Fibroblast of lung (primary cell): Measurements from ENCODE around the gene PVALB. TPM values are rescaled to one million over a fixed set of nuclear protein-coding genes. Genes with fewer than 3 reads are reported as not detected.

Experiments used
- DNase-seq, 2 donors: peaks; one replicate each; pipeline versions ENCODE4 v3.0.0 to v3.0.0-alpha.2; 2010; ENCODE audit warnings: low read depth in 2 of 2
- H2AFZ ChIP-seq: 2 replicates; pipeline ENCODE4 v1.5.1; 2012; ENCODE audit warnings: low read length, control low read depth, inconsistent platforms
- H3K27ac ChIP-seq: 2 replicates; pipeline ENCODE4 v1.5.1; 2011; ENCODE audit warnings: low read length, control low read depth; ENCODE audit not compliant: insufficient read depth
- H3K27me3 ChIP-seq: 2 replicates; pipeline ENCODE4 v1.5.1; 2011; ENCODE audit warnings: mild to moderate bottlenecking, low read length; ENCODE audit not compliant: control insufficient read depth, insufficient read depth
- H3K36me3 ChIP-seq: 2 replicates; pipeline ENCODE4 v1.5.1; 2011; ENCODE audit warnings: low read length; ENCODE audit not compliant: control insufficient read depth, insufficient read depth
- H3K4me1 ChIP-seq: 2 replicates; pipeline ENCODE4 v1.5.1; 2011; ENCODE audit warnings: low read length; ENCODE audit not compliant: control insufficient read depth, insufficient read depth; ENCODE audit errors: extremely low read depth
- H3K4me2 ChIP-seq: 2 replicates; pipeline ENCODE4 v1.5.1; 2011; ENCODE audit warnings: low read length, control low read depth; ENCODE audit not compliant: insufficient read depth; ENCODE audit errors: extremely low read depth
- H3K4me3 ChIP-seq, 4 experiments: fragments of 200-600 bp in 1 of 4; sonication (generic) in 1 of 4; replicated peaks in 1 of 4; 2 replicates each; pipeline ENCODE4 v1.5.1; 2011 to 2016; ENCODE audit warnings: low read length in 4 of 4, low read depth in 3 of 4, mild to moderate bottlenecking in 3 of 4, control low read depth in 2 of 4, inconsistent platforms in 1 of 4, mixed read lengths in 1 of 4; ENCODE audit not compliant: insufficient read depth in 1 of 4; ENCODE audit errors: control extremely low read depth in 1 of 4
- H3K79me2 ChIP-seq: 2 replicates; pipeline ENCODE4 v1.5.1; 2012; ENCODE audit warnings: mild to moderate bottlenecking, low read length, inconsistent platforms; ENCODE audit not compliant: control insufficient read depth, insufficient read depth
- H3K9ac ChIP-seq: 2 replicates; pipeline ENCODE4 v1.5.1; 2011; ENCODE audit warnings: mild to moderate bottlenecking, low read length, control low read depth; ENCODE audit not compliant: insufficient read depth
- H3K9me3 ChIP-seq: 2 replicates; pipeline ENCODE4 v1.5.1; 2012; ENCODE audit warnings: low read depth, low read length; ENCODE audit not compliant: control insufficient read depth, insufficient read depth
- H4K20me1 ChIP-seq: 2 replicates; pipeline ENCODE4 v1.5.1; 2011; ENCODE audit warnings: low read length; ENCODE audit not compliant: control insufficient read depth, insufficient read depth; ENCODE audit errors: extremely low read depth
- EZH2 ChIP-seq: IDR thresholded peaks from 2 replicates; pipeline ENCODE4 v1.5.1; 2012; ENCODE audit warnings: low read length, control low read depth, mild to moderate bottlenecking; ENCODE audit errors: missing control alignments
- polyA plus RNA-seq, 2 donors: library from polyadenylated mRNA; depleted of rRNA in 1 of 2; stranded (reverse) in 1 of 2; unstranded in 1 of 2; fragments of >200 nt; gene quantifications; 2 replicates each; pipeline ENCODE4 v1.2.1, GENCODE V29; 2011 to 2012; ENCODE audit warnings: missing spikeins in 1 of 2
- total RNA-seq: library from RNA; depleted of rRNA; stranded (reverse); fragments of >200 nt; gene quantifications from 2 replicates; pipeline ENCODE4 v1.2.1, GENCODE V29; 2014
- TF ChIP-seq, protein P1 (sequence below), 2 donors: IDR thresholded peaks in 1 of 2; conservative IDR thresholded peaks in 1 of 2; 1 replicate in 1 of 2; 2 replicates in 1 of 2; pipeline ENCODE4 v1.5.1; 2011 to 2012; ENCODE audit warnings: low read length in 2 of 2, control low read depth in 1 of 2, inconsistent platforms in 1 of 2, low read depth in 1 of 2, mild to moderate bottlenecking in 1 of 2

The PVALB gene
- total and polyA plus RNA-seq, 2 donors (not counting 1 experiment from before 2014, with no cell fraction given), result not detected

- Histone ChIP-seq H3K4me1 (no peaks in the 10 kb centered on the region), H3K4me3 (no peak overlapping the region), H3K79me2 (no peaks in the 10 kb centered on the region), H3K36me3 (no peaks in the 10 kb centered on the region), H4K20me1 (no peaks in the 10 kb centered on the region), H3K27ac (no peak overlapping the region), H3K9ac (no peak overlapping the region), H3K9me3 (no peaks in the 10 kb centered on the region), H2AFZ (no peak overlapping the region), H3K27me3 (peaks cover 31% of the 10 kb centered on the region), H3K4me2 (no peak overlapping the region)
- TF ChIP-seq EZH2, result peak; percentile 14
- TF ChIP-seq, protein P1, sequence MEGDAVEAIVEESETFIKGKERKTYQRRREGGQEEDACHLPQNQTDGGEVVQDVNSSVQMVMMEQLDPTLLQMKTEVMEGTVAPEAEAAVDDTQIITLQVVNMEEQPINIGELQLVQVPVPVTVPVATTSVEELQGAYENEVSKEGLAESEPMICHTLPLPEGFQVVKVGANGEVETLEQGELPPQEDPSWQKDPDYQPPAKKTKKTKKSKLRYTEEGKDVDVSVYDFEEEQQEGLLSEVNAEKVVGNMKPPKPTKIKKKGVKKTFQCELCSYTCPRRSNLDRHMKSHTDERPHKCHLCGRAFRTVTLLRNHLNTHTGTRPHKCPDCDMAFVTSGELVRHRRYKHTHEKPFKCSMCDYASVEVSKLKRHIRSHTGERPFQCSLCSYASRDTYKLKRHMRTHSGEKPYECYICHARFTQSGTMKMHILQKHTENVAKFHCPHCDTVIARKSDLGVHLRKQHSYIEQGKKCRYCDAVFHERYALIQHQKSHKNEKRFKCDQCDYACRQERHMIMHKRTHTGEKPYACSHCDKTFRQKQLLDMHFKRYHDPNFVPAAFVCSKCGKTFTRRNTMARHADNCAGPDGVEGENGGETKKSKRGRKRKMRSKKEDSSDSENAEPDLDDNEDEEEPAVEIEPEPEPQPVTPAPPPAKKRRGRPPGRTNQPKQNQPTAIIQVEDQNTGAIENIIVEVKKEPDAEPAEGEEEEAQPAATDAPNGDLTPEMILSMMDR (conservative IDR thresholded peaks at IDR 0.05 in 1 of 2, IDR thresholded peaks at IDR 0.05 in 1 of 2; ENCODE audit: low read depth in 1 of 2, low read length in 2 of 2), result no peak
- no peak for DNase-seq
Measured at GRCh38 chr22:36814801-36815200, 2.0 kb downstream of the PVALB start.

GRCh38 chr22:36811094-36811800 lies 5.6 kb downstream of the PVALB start:
- TF ChIP-seq EZH2, result no peak
- TF ChIP-seq, protein P1 (conservative IDR thresholded peaks at IDR 0.05 in 1 of 2, IDR thresholded peaks at IDR 0.05 in 1 of 2; ENCODE audit: low read depth in 1 of 2, low read length in 2 of 2), result no peak
- Histone ChIP-seq H3K27ac (no peak overlapping the region), H2AFZ (no peak overlapping the region), H3K9ac (no peak overlapping the region), H3K4me2 (no peak overlapping the region), H3K9me3 (no peaks in the 10 kb centered on the region), H3K27me3 (peaks cover 23% of the 10 kb centered on the region), H3K36me3 (no peaks in the 10 kb centered on the region), H3K4me1 (no peaks in the 10 kb centered on the region), H3K79me2 (no peaks in the 10 kb centered on the region), H3K4me3 (no peak overlapping the region), H4K20me1 (no peaks in the 10 kb centered on the region)
- no peak for DNase-seq

DNA sequence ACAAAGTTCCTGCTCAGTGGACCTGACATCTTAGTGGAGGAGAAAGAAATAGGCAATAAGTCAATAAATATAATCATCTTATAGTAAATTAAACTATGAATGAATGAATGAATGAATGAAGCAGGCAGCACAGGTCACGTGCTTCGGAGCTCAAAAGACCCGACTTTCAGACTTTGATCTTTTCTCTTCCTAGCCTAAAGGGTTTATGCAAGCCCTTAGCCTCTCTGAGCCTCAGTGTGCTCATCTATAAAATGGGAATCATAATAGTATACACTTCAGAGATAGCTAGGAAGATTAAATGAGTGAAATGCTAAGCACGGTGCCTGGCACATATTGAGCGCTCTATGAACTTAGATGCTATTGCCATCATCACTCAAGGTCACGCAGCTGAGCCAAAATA lies 7.5 kb downstream of the PVALB start:
- H3K79me2 ChIP-seq, result no peaks in the 10 kb centered on the region
- TF ChIP-seq, protein P1 (conservative IDR thresholded peaks at IDR 0.05 in 1 of 2, IDR thresholded peaks at IDR 0.05 in 1 of 2; ENCODE audit: low read depth in 1 of 2, low read length in 2 of 2), result no peak
- no peak for TF ChIP-seq EZH2
- no peak overlapping the region for H3K9ac ChIP-seq
- no peaks in the 10 kb centered on the region for H3K9me3 ChIP-seq
- no peak overlapping the region for H3K4me2 ChIP-seq
- no peak for DNase-seq
- no peak overlapping the region for H3K27ac ChIP-seq
- H3K4me3 ChIP-seq, result no peak overlapping the region
- no peaks in the 10 kb centered on the region for H3K36me3 ChIP-seq
- H4K20me1 ChIP-seq, result no peaks in the 10 kb centered on the region
- H3K4me1 ChIP-seq, result no peaks in the 10 kb centered on the region
- H3K27me3 ChIP-seq, result peaks cover 28% of the 10 kb centered on the region
- no peak overlapping the region for H2AFZ ChIP-seq
